GM19455 (cell line): Measurements from ENCODE around the gene MON2.
"Not testable (repeated sequence)": the region's sequence is repeated elsewhere in the genome, so short reads cannot be mapped to it uniquely, and the experiment has no call there.

Experiments
- ATAC-seq: cut with Tn5 transposase; IDR thresholded peaks from one replicate; pipeline ENCODE4 v1.9.1; 2021; ENCODE audit not compliant: unreplicated experiment

MON2 gene

GRCh38 chr12:62542814-62543213, 76.2 kb downstream of the MON2 start:
- no peak for ATAC-seq

GRCh38 chr12:62543324-62543723, 76.7 kb downstream of the MON2 start:
- ATAC-seq: no peak

- no peak for ATAC-seq
Observed at GRCh38 chr12:62543741-62544140, 77.1 kb downstream of the MON2 start.

- no peak for ATAC-seq
Observed at GRCh38 chr12:62552906-62553556, 86.4 kb downstream of the MON2 start.

GRCh38 chr12:62559366-62559765, 92.7 kb downstream of the MON2 start:
- not testable (repeated sequence) for ATAC-seq

- no peak for ATAC-seq
Observed at GRCh38 chr12:62562846-62563245, 96.2 kb downstream of the MON2 start.

- ATAC-seq: peak; percentile 67
Observed at GRCh38 chr12:62575036-62575435, 108.4 kb downstream of the MON2 start.

- no peak for ATAC-seq
Observed at GRCh38 chr12:62576503-62576902, 109.9 kb downstream of the MON2 start.

GRCh38 chr12:62578726-62579125, 112.1 kb downstream of the MON2 start:
- ATAC-seq: no peak

GRCh38 chr12:62581288-62582064, 114.8 kb downstream of the MON2 start:
- no peak for ATAC-seq

GRCh38 chr12:62582065-62582366, 115.4 kb downstream of the MON2 start:
- ATAC-seq: no peak

GRCh38 chr12:62584619-62585018, 118.0 kb downstream of the MON2 start:
- no peak for ATAC-seq

- ATAC-seq: no peak
Observed at GRCh38 chr12:62586850-62587249, 120.2 kb downstream of the MON2 start.

- ATAC-seq: no peak
Observed at GRCh38 chr12:62588916-62589315, 122.3 kb downstream of the MON2 start.

- ATAC-seq: no peak
Observed at GRCh38 chr12:62597253-62597652, 130.6 kb downstream of the MON2 start.

GRCh38 chr12:62598846-62599245, 132.2 kb downstream of the MON2 start:
- ATAC-seq: no peak

- ATAC-seq: no peak
Observed at GRCh38 chr12:62599854-62600437, 133.3 kb downstream of the MON2 start.

- ATAC-seq: no peak
Observed at GRCh38 chr12:62601765-62602164, 135.1 kb downstream of the MON2 start.

GRCh38 chr12:62602255-62603060, 135.8 kb downstream of the MON2 start:
- ATAC-seq: peak; percentile 64

- peak; percentile 72 for ATAC-seq
Observed at GRCh38 chr12:62603061-62603810, 136.6 kb downstream of the MON2 start.

- no peak for ATAC-seq
Observed at GRCh38 chr12:62603811-62604098, 137.1 kb downstream of the MON2 start.
